LoVo (cell line): Measurements from ENCODE around the gene PLXNA2.

Experiments
- DNase-seq: peaks from one replicate; pipeline ENCODE4 v3.0.0-alpha.2; 2016; ENCODE audit warnings: low spot score

PLXNA2 gene

DNA sequence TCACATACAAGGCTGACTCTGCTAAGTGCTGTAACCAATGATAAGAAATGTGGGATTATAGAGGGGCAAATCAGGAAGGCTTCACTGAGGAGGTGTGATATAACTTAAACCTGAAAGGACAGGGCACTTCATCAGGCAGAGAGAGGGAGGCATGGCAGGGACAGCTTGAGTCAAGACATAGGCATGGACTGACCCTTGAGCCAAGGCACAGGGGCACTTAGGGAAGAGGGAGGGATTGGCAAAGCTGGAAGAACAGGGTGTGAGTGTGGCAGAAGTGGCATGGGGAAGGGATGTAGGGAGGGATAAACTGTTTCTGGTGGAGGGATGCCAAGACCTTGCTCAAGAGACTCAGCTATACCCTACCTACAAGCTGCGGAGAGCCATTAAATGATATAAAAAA is 81.3 kb downstream of the PLXNA2 start:
- no peak for DNase-seq

GRCh38 chr1:208161656-208162375 is 82.4 kb downstream of the PLXNA2 start:
- DNase-seq: no peak

DNA sequence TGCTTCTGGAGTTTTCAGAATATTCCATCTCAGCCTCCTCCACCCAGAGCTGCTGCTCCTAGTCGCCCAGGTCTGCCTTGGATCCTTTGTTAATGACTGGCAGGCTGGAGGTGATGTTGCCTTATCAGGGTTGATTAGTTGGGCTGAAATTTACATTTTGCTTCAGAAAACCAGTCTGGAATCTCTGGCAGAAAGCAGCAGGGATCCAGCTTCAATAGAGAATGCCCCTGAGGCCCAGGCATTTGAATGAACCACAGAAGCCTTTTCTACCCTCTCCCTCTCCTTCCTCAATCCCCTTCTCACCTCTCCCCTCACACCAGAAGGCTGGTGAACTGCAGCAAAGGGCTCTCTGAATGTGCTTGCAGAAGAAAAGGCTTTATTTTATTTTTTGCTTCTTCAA is 83.2 kb downstream of the PLXNA2 start:
- DNase-seq: no peak

DNA sequence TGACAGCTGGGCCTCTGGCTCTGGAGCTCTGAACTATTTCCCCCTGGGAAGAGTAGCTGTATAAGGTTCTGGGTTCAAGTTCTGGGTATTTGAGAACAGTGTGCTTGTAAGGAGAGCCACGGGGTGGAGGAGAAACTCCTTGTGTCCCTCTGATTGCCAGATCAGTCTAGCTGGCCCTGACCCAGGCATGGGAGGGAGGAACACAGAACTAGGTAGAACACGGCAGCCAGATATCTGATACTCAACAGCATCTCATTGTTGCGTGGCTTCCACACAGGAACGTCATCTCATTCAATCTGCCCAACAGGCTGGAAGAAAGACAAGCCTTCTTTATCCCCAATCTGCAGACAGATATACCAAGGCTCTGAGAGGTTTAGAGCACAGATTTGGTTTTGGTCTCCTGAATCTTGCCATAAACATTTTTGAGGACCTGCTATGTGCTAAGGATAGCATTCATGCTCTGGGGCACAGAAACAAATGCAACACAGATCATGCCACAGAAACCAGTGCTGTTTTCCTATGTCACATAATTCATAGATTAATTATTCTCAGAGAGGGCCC is 83.8 kb downstream of the PLXNA2 start:
- DNase-seq: no peak

GRCh38 chr1:208159555-208160258 is 84.5 kb downstream of the PLXNA2 start:
- DNase-seq: no peak

- no peak for DNase-seq
These were observed 85.3 kb downstream of the PLXNA2 start for GRCh38 chr1:208158640-208159554.

GRCh38 chr1:208157769-208158168 is 86.4 kb downstream of the PLXNA2 start:
- DNase-seq: no peak

GRCh38 chr1:208156741-208157140 is 87.4 kb downstream of the PLXNA2 start:
- DNase-seq: no peak

GRCh38 chr1:208156310-208156709 is 87.9 kb downstream of the PLXNA2 start:
- no peak for DNase-seq

DNA sequence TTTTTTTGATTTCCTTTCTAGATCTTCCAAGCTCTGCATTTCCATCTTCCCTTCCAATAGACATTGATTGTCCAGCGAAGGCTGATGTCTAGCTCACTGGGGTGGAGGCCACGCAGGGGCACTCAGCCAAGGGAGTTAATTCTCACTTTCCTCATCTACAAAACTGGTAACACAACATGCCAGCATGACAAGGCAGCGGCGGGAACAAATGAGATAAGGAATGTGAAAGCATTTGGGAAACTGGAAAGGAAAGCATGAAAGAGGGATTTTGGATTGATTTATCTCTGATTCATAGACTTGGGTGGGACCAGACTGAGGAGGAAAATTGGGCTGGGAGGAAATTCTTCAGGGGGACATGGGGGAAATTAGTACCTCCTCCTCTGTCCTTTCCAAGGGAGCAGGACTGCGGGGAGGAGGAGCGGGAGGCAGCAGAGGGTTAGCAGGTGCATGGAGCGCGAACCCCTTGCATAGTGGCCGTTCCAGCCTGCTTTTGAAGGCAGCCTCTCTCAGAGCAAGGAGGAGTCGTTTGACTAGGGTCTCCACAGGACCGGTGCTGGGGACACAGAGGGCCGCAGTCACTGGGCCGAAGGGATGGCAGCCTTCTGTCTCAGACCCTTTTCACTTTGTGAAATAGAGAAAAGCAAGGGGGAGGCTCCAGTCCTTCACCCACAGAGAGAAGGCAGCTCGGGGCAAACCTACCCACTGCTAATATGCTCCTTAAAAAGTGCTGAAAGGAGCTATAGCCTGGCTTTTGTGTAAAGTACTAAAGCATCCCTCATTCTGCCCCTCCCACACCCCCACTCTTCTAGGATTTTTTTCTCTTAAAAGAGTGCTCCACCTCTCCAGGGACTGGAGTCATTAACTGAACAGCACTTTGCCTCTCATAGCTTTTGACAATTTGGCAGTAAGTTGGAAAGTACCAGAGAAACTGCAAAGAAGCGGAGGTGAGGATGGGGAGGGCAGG is 89.2 kb downstream of the PLXNA2 start:
- no peak for DNase-seq

- no peak for DNase-seq
These were observed 90.1 kb downstream of the PLXNA2 start for GRCh38 chr1:208154040-208154439.

DNA sequence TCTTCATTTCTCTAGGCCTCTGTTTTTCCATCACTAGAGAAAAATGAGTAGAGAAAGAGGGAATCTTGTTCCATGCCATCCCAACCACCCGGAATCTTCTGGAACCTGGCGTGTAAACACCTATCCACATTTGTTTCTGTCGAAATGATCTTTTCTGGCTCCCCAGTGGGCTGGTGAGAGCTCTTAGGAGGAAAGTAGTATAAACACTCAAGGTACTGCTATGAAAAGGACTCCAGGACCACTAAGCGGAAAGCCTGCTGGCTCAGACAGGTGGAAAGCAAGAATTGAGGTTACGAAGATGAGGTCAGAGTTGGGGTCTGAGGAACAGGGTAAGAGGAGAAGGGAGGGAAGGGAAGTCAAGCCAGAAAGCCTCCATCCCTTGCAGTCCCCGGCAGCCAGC is 90.8 kb downstream of the PLXNA2 start:
- DNase-seq: no peak

GRCh38 chr1:208151728-208152598 is 92.2 kb downstream of the PLXNA2 start:
- DNase-seq: no peak

GRCh38 chr1:208150833-208151458 is 93.2 kb downstream of the PLXNA2 start:
- DNase-seq: no peak

GRCh38 chr1:208149776-208150514 is 94.2 kb downstream of the PLXNA2 start:
- no peak for DNase-seq

- DNase-seq: no peak
These were observed 95.0 kb downstream of the PLXNA2 start for GRCh38 chr1:208149213-208149612.

GRCh38 chr1:208148380-208148779 is 95.8 kb downstream of the PLXNA2 start:
- DNase-seq: no peak

GRCh38 chr1:208146650-208147049 is 97.5 kb downstream of the PLXNA2 start:
- no peak for DNase-seq

DNA sequence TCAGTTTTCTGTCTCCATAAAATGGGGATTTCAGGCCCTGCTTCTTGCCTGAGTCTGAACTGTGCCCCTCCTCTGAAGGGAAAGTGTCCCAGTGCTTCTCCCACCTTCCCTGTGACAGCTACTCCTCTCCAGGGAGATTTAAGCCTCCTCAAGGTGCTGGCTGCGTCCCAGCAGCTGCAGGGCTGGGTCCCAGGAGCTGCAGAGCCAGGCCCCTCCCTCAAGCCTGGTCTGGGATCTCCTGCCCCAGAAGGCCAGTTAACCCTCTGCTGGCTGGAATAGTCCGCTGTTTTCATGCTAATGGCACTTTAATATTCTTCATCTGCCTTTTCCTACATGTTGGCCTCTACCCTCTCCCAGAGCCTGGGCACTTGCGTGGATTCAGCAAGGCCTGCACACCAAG is 99.0 kb downstream of the PLXNA2 start:
- no peak for DNase-seq
